Measurements from ENCODE around the gene SLC22A31. TPM values are rescaled to one million over a fixed set of nuclear protein-coding genes. Genes with fewer than 3 reads are reported as not detected.

The SLC22A31 gene
- total and polyA plus RNA-seq, 4 donors = 25.2 to 285 (median 153) TPM

DNA sequence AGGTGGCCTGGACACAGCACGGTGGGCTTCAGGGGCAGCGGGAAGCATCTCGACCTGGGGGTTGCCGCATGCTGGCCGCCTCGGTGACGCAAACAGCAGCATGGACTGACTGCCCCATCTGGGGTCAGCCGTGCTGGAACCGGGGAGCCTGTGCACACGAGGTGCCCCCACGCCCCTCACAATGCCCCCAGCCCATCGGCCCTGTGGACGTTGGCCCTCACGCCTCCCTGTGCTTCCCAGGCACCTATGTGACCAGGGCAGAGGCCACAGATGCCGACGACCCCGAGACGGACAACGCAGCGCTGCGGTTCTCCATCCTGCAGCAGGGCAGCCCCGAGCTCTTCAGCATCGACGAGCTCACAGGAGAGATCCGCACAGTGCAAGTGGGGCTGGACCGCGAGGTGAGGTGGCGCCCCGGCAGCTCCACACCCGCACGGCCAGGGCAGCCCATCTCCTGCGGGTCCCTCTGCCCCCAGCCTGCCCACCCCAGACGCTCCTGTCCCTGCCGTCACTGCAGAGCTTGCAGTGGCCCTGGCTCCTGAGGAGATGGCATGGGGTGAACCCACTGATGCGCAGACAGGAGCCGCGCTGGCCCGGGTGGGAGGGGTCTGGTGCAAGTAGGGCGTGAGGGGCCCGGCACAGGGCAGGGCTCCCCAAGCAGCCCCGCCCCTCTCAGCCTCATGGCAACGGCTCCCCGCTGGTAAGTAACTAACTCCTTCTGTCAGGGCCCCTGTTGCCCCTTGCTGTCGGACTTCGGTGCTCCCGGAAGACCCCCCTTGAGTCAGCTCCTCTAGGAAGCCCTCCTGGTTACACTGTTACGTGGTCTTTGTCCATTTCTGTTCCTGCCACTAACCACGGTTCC is 15.2 kb downstream of the SLC22A31 start:
- H3K4me3 ChIP-seq = no peak overlapping the region
- H3K9me3 ChIP-seq (ENCODE audit: control insufficient read depth in 4 of 4, insufficient read depth in 3 of 4, low read length in 3 of 4) = no peaks in the 10 kb centered on the region
- H3K27ac ChIP-seq (ENCODE audit: low read depth in 1 of 2, low read length in 1 of 2) = no peak overlapping the region
- H3K36me3 ChIP-seq (ENCODE audit: control insufficient read depth in 4 of 4, insufficient read depth in 4 of 4, low read length in 4 of 4) = no peaks in the 10 kb centered on the region
- TF ChIP-seq CTCF (IDR thresholded peaks at IDR 0.05; ENCODE audit: control extremely low read depth, extremely low read depth) = no peak
- peaks cover 0 to 4% (median 0%) of the 10 kb centered on the region in 3 donors for H3K27me3 ChIP-seq (ENCODE audit: control insufficient read depth in 3 of 3, insufficient read depth in 3 of 3, low read length in 2 of 3)
- 69 to 81% methylated on average over 47 to 48 of the region's 48 CpGs for WGBS, 2 donors
- DNase-seq (peak in 2 of 3 donors; percentile 50 to 51), ATAC-seq (ENCODE audit: insufficient read depth, low FRiP score) (no peak)
- peaks cover 0 to 2% (median 0%) of the 10 kb centered on the region in 5 donors for H3K4me1 ChIP-seq (ENCODE audit: control insufficient read depth in 5 of 5, insufficient read depth in 5 of 5, low read length in 5 of 5)
- no peak overlapping the region for H3K9ac ChIP-seq (ENCODE audit: insufficient read depth in 1 of 2, low read length in 2 of 2)

DNA sequence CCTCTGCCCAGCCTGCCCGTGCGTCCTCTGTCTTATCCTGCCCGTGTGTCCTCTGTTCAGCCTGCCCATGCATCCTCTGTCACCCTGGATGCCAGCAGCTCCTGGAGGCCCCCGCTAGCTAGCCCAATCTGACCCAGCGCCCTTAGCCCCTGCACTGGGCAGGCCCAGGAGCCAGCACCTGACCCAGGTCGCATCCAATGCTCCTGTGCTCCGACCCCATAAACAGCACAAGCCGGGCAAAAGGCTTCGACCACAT is 15.7 kb downstream of the SLC22A31 start:
- DNase-seq = no peak
- H3K4me1 ChIP-seq (ENCODE audit: control insufficient read depth in 5 of 5, insufficient read depth in 5 of 5, low read length in 5 of 5) = peaks cover 0 to 6% (median 0%) of the 10 kb centered on the region in 5 donors
- 72 to 82% methylated on average over 9 of the region's 9 CpGs for WGBS, 2 donors

GRCh38 chr16:89183975-89184676 is 16.2 kb downstream of the SLC22A31 start:
- 70 to 72% methylated on average over 26 of the region's 26 CpGs for WGBS, 2 donors
- no peak overlapping the region for H3K9ac ChIP-seq (ENCODE audit: insufficient read depth in 1 of 2, low read length in 2 of 2)
- TF ChIP-seq CTCF (IDR thresholded peaks at IDR 0.05; ENCODE audit: control extremely low read depth, extremely low read depth) = no peak
- ATAC-seq (ENCODE audit: insufficient read depth, low FRiP score) (no peak), DNase-seq (no peak)
- no peak overlapping the region for H3K27ac ChIP-seq (ENCODE audit: low read depth in 1 of 2, low read length in 1 of 2)
- peaks cover 0 to 4% (median 0%) of the 10 kb centered on the region in 3 donors for H3K27me3 ChIP-seq (ENCODE audit: control insufficient read depth in 3 of 3, insufficient read depth in 3 of 3, low read length in 2 of 3)
- no peaks in the 10 kb centered on the region for H3K9me3 ChIP-seq (ENCODE audit: control insufficient read depth in 4 of 4, insufficient read depth in 3 of 4, low read length in 3 of 4)
- no peak overlapping the region for H3K4me3 ChIP-seq
- peaks cover 0 to 6% (median 0%) of the 10 kb centered on the region in 5 donors for H3K4me1 ChIP-seq (ENCODE audit: control insufficient read depth in 5 of 5, insufficient read depth in 5 of 5, low read length in 5 of 5)
- H3K36me3 ChIP-seq (ENCODE audit: control insufficient read depth in 4 of 4, insufficient read depth in 4 of 4, low read length in 4 of 4) = no peaks in the 10 kb centered on the region

More for the DNA sequence above, 15.7 kb downstream of the SLC22A31 start:
- TF ChIP-seq CTCF (IDR thresholded peaks at IDR 0.05; ENCODE audit: control extremely low read depth, extremely low read depth) = no peak
- H3K4me3 ChIP-seq = no peak overlapping the region
- no peak for ATAC-seq (ENCODE audit: insufficient read depth, low FRiP score)
- H3K27me3 ChIP-seq (ENCODE audit: control insufficient read depth in 3 of 3, insufficient read depth in 3 of 3, low read length in 2 of 3) = peaks cover 0 to 4% (median 0%) of the 10 kb centered on the region in 3 donors
- no peaks in the 10 kb centered on the region for H3K36me3 ChIP-seq (ENCODE audit: control insufficient read depth in 4 of 4, insufficient read depth in 4 of 4, low read length in 4 of 4)
- H3K27ac ChIP-seq (ENCODE audit: low read depth in 1 of 2, low read length in 1 of 2) = no peak overlapping the region
- H3K9me3 ChIP-seq (ENCODE audit: control insufficient read depth in 4 of 4, insufficient read depth in 3 of 4, low read length in 3 of 4) = no peaks in the 10 kb centered on the region
- H3K9ac ChIP-seq (ENCODE audit: insufficient read depth in 1 of 2, low read length in 2 of 2) = no peak overlapping the region
